Fibroblast of lung (primary cell): ENCODE measurements around the gene FAM107B. TPM values are rescaled to one million over a fixed set of nuclear protein-coding genes. Genes with fewer than 3 reads are reported as not detected.

Source experiments
- DNase-seq, 2 donors: peaks; one replicate each; pipeline versions ENCODE4 v3.0.0 to v3.0.0-alpha.2; 2010; ENCODE audit warnings: low read depth in 2 of 2
- H2AFZ ChIP-seq: 2 replicates; pipeline ENCODE4 v1.5.1; 2012; ENCODE audit warnings: low read length, control low read depth, inconsistent platforms
- H3K27ac ChIP-seq: 2 replicates; pipeline ENCODE4 v1.5.1; 2011; ENCODE audit warnings: low read length, control low read depth; ENCODE audit not compliant: insufficient read depth
- H3K27me3 ChIP-seq: 2 replicates; pipeline ENCODE4 v1.5.1; 2011; ENCODE audit warnings: mild to moderate bottlenecking, low read length; ENCODE audit not compliant: control insufficient read depth, insufficient read depth
- H3K36me3 ChIP-seq: 2 replicates; pipeline ENCODE4 v1.5.1; 2011; ENCODE audit warnings: low read length; ENCODE audit not compliant: control insufficient read depth, insufficient read depth
- H3K4me1 ChIP-seq: 2 replicates; pipeline ENCODE4 v1.5.1; 2011; ENCODE audit warnings: low read length; ENCODE audit not compliant: control insufficient read depth, insufficient read depth; ENCODE audit errors: extremely low read depth
- H3K4me2 ChIP-seq: 2 replicates; pipeline ENCODE4 v1.5.1; 2011; ENCODE audit warnings: low read length, control low read depth; ENCODE audit not compliant: insufficient read depth; ENCODE audit errors: extremely low read depth
- H3K4me3 ChIP-seq, 4 experiments: fragments of 200-600 bp in 1 of 4; sonication (generic) in 1 of 4; replicated peaks in 1 of 4; 2 replicates each; pipeline ENCODE4 v1.5.1; 2011 to 2016; ENCODE audit warnings: low read length in 4 of 4, low read depth in 3 of 4, mild to moderate bottlenecking in 3 of 4, control low read depth in 2 of 4, inconsistent platforms in 1 of 4, mixed read lengths in 1 of 4; ENCODE audit not compliant: insufficient read depth in 1 of 4; ENCODE audit errors: control extremely low read depth in 1 of 4
- H3K79me2 ChIP-seq: 2 replicates; pipeline ENCODE4 v1.5.1; 2012; ENCODE audit warnings: mild to moderate bottlenecking, low read length, inconsistent platforms; ENCODE audit not compliant: control insufficient read depth, insufficient read depth
- H3K9ac ChIP-seq: 2 replicates; pipeline ENCODE4 v1.5.1; 2011; ENCODE audit warnings: mild to moderate bottlenecking, low read length, control low read depth; ENCODE audit not compliant: insufficient read depth
- H3K9me3 ChIP-seq: 2 replicates; pipeline ENCODE4 v1.5.1; 2012; ENCODE audit warnings: low read depth, low read length; ENCODE audit not compliant: control insufficient read depth, insufficient read depth
- H4K20me1 ChIP-seq: 2 replicates; pipeline ENCODE4 v1.5.1; 2011; ENCODE audit warnings: low read length; ENCODE audit not compliant: control insufficient read depth, insufficient read depth; ENCODE audit errors: extremely low read depth
- EZH2 ChIP-seq: IDR thresholded peaks from 2 replicates; pipeline ENCODE4 v1.5.1; 2012; ENCODE audit warnings: low read length, control low read depth, mild to moderate bottlenecking; ENCODE audit errors: missing control alignments
- polyA plus RNA-seq, 2 donors: library from polyadenylated mRNA; depleted of rRNA in 1 of 2; stranded (reverse) in 1 of 2; unstranded in 1 of 2; fragments of >200 nt; gene quantifications; 2 replicates each; pipeline ENCODE4 v1.2.1, GENCODE V29; 2011 to 2012; ENCODE audit warnings: missing spikeins in 1 of 2
- total RNA-seq: library from RNA; depleted of rRNA; stranded (reverse); fragments of >200 nt; gene quantifications from 2 replicates; pipeline ENCODE4 v1.2.1, GENCODE V29; 2014
- TF ChIP-seq, protein P1 (sequence below), 2 donors: IDR thresholded peaks in 1 of 2; conservative IDR thresholded peaks in 1 of 2; 1 replicate in 1 of 2; 2 replicates in 1 of 2; pipeline ENCODE4 v1.5.1; 2011 to 2012; ENCODE audit warnings: low read length in 2 of 2, control low read depth in 1 of 2, inconsistent platforms in 1 of 2, low read depth in 1 of 2, mild to moderate bottlenecking in 1 of 2

Gene FAM107B
- total and polyA plus RNA-seq, 2 donors (not counting 1 experiment from before 2014, with no cell fraction given): 29.0 to 36.0 TPM

DNA sequence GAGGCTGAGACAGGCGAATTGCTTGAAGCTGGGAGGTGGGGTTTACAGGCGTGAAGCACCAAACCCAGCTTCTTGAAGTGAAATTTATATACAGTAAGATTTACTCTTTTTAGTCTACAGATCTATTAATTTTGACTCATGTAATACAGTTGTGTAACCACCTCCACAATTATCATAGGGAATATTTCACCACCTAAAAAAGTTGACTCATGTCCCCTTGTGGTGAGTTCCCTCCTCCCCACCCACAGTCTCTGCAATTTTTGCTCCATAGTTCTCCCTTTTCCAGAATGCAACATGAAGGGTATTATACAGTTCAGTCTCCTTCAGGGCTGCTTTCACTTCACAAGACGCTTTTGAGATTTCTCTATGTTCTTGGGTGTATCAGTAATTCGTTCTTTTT lies 156.8 kb downstream of the FAM107B start:
- H3K79me2 ChIP-seq: no peaks in the 10 kb centered on the region
- no peak overlapping the region for H3K9ac ChIP-seq
- no peak for TF ChIP-seq EZH2
- TF ChIP-seq, protein P1, sequence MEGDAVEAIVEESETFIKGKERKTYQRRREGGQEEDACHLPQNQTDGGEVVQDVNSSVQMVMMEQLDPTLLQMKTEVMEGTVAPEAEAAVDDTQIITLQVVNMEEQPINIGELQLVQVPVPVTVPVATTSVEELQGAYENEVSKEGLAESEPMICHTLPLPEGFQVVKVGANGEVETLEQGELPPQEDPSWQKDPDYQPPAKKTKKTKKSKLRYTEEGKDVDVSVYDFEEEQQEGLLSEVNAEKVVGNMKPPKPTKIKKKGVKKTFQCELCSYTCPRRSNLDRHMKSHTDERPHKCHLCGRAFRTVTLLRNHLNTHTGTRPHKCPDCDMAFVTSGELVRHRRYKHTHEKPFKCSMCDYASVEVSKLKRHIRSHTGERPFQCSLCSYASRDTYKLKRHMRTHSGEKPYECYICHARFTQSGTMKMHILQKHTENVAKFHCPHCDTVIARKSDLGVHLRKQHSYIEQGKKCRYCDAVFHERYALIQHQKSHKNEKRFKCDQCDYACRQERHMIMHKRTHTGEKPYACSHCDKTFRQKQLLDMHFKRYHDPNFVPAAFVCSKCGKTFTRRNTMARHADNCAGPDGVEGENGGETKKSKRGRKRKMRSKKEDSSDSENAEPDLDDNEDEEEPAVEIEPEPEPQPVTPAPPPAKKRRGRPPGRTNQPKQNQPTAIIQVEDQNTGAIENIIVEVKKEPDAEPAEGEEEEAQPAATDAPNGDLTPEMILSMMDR (conservative IDR thresholded peaks at IDR 0.05 in 1 of 2, IDR thresholded peaks at IDR 0.05 in 1 of 2; ENCODE audit: low read depth in 1 of 2, low read length in 2 of 2): peak; percentile 8 to 29
- H3K27ac ChIP-seq: no peak overlapping the region
- H3K36me3 ChIP-seq: no peaks in the 10 kb centered on the region
- H4K20me1 ChIP-seq: no peaks in the 10 kb centered on the region
- no peaks in the 10 kb centered on the region for H3K27me3 ChIP-seq
- H3K4me1 ChIP-seq: no peaks in the 10 kb centered on the region
- H2AFZ ChIP-seq: no peak overlapping the region
- no peak overlapping the region for H3K4me2 ChIP-seq
- DNase-seq: peak; percentile 43 to 58
- no peak overlapping the region for H3K4me3 ChIP-seq
- H3K9me3 ChIP-seq: no peaks in the 10 kb centered on the region

GRCh38 chr10:14616955-14617730 lies 157.6 kb downstream of the FAM107B start:
- TF ChIP-seq, protein P1 (conservative IDR thresholded peaks at IDR 0.05 in 1 of 2, IDR thresholded peaks at IDR 0.05 in 1 of 2; ENCODE audit: low read depth in 1 of 2, low read length in 2 of 2): no peak
- TF ChIP-seq EZH2: no peak
- H3K4me1 ChIP-seq: no peaks in the 10 kb centered on the region
- H3K4me2 ChIP-seq: no peak overlapping the region
- no peak overlapping the region for H3K4me3 ChIP-seq
- no peaks in the 10 kb centered on the region for H3K9me3 ChIP-seq
- no peaks in the 10 kb centered on the region for H3K79me2 ChIP-seq
- H3K36me3 ChIP-seq: no peaks in the 10 kb centered on the region
- H3K27me3 ChIP-seq: no peaks in the 10 kb centered on the region
- no peak overlapping the region for H2AFZ ChIP-seq
- no peak for DNase-seq
- no peak overlapping the region for H3K9ac ChIP-seq
- no peak overlapping the region for H3K27ac ChIP-seq
- H4K20me1 ChIP-seq: no peaks in the 10 kb centered on the region

DNA sequence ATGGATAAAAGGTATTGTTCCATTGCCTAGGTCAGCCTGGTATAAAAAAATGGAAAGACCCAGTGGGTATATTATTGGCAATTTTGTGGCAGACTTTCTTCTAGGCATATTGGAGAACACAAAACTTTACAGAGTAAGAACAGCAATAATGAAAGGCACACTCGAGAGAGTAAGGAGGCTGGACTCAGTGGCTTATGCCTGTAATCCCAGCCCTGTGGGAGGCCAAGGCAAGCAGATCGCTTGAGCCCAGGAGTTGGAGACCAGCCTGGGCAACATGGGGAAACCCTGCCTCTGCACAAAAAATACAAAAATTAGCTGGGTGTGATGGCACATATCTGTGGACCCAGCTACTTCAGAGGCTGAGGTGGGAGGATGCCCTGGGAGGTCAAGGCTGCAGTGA lies 158.2 kb downstream of the FAM107B start:
- DNase-seq: no peak
- no peaks in the 10 kb centered on the region for H3K27me3 ChIP-seq
- H3K4me2 ChIP-seq: no peak overlapping the region
- H3K4me3 ChIP-seq: no peak overlapping the region
- no peaks in the 10 kb centered on the region for H4K20me1 ChIP-seq
- H3K9me3 ChIP-seq: no peaks in the 10 kb centered on the region
- no peak for TF ChIP-seq EZH2
- TF ChIP-seq, protein P1 (conservative IDR thresholded peaks at IDR 0.05 in 1 of 2, IDR thresholded peaks at IDR 0.05 in 1 of 2; ENCODE audit: low read depth in 1 of 2, low read length in 2 of 2): no peak
- no peaks in the 10 kb centered on the region for H3K79me2 ChIP-seq
- H2AFZ ChIP-seq: no peak overlapping the region
- no peak overlapping the region for H3K27ac ChIP-seq
- no peaks in the 10 kb centered on the region for H3K36me3 ChIP-seq
- H3K4me1 ChIP-seq: no peaks in the 10 kb centered on the region
- no peak overlapping the region for H3K9ac ChIP-seq
